Activated CD4-positive, alpha-beta T cell treated with anti-CD3 and anti-CD28 coated beads, Interleukin-2, amount 10 ng/mL, durations not matched to agents 7 days and 5 days (primary cell): ENCODE data around the gene LRRC38. TPM values are rescaled to one million over a fixed set of nuclear protein-coding genes. Genes with fewer than 3 reads are reported as not detected.

Experiments used
- CTCF ChIA-PET: fragments of 350-600 bp; sonication (Branson Sonifier 250); formaldehyde crosslinking; loops from one replicate; lab custom pipeline; 2021; ENCODE audit warnings: antibody characterized with exemption; lab: Charles Lee
- POLR2A ChIA-PET: fragments of 350-600 bp; sonication (Branson Sonifier 250); formaldehyde crosslinking; loops from one replicate; lab custom pipeline; 2021; ENCODE audit warnings: antibody characterized with exemption; lab: Charles Lee
- DNase-seq: peaks from one replicate; pipeline ENCODE4 v3.0.0-alpha.2; 2020
- H3K27ac Mint-ChIP-seq: one replicate; pipeline ENCODE4 v1.8.0; 2021; ENCODE audit warnings: mild to moderate bottlenecking, moderate library complexity, mixed read lengths
- H3K27me3 Mint-ChIP-seq: one replicate; pipeline ENCODE4 v1.8.0; 2021; ENCODE audit warnings: mixed read lengths
- H3K36me3 Mint-ChIP-seq: one replicate; pipeline ENCODE4 v1.8.0; 2021; ENCODE audit warnings: low read depth, mixed read lengths
- H3K4me1 Mint-ChIP-seq: one replicate; pipeline ENCODE4 v1.8.0; 2021; ENCODE audit warnings: mixed read lengths
- H3K4me3 Mint-ChIP-seq: one replicate; pipeline ENCODE4 v1.8.0; 2021; ENCODE audit warnings: mild to moderate bottlenecking, moderate library complexity, mixed read lengths
- H3K9me3 Mint-ChIP-seq: one replicate; pipeline ENCODE4 v1.8.0; 2021; ENCODE audit warnings: mixed read lengths
- total RNA-seq, 2 experiments: library from RNA; stranded (reverse); gene quantifications; one replicate each; pipeline ENCODE4 v1.2.3, GENCODE V29; 2021

Gene LRRC38
- total RNA-seq, 2 experiments from 2014 or later = not detected

- H3K27ac Mint-ChIP-seq = no peak overlapping the region
- H3K27me3 Mint-ChIP-seq = no peaks in the 10 kb centered on the region
- CTCF ChIA-PET = no interaction called here
- H3K4me1 Mint-ChIP-seq = no peaks in the 10 kb centered on the region
- no peaks in the 10 kb centered on the region for H3K36me3 Mint-ChIP-seq
- H3K9me3 Mint-ChIP-seq = no peaks in the 10 kb centered on the region
- POLR2A ChIA-PET = no interaction called here
- no peak overlapping the region for H3K4me3 Mint-ChIP-seq
- DNase-seq = no peak
These were observed 27.8 kb upstream of the LRRC38 start for GRCh38 chr1:13541435-13542215.

- Mint-ChIP-seq H3K9me3 (no peaks in the 10 kb centered on the region), H3K4me1 (no peaks in the 10 kb centered on the region), H3K36me3 (no peaks in the 10 kb centered on the region), H3K27me3 (no peaks in the 10 kb centered on the region), H3K27ac (no peak overlapping the region), H3K4me3 (no peak overlapping the region)
- ChIA-PET POLR2A (no interaction called here), CTCF (no interaction called here)
- no peak for DNase-seq
These were observed 27.1 kb upstream of the LRRC38 start for GRCh38 chr1:13540866-13541265.

GRCh38 chr1:13539683-13540082 is 25.9 kb upstream of the LRRC38 start:
- CTCF ChIA-PET = no interaction called here
- H3K36me3 Mint-ChIP-seq = no peaks in the 10 kb centered on the region
- H3K4me1 Mint-ChIP-seq = no peaks in the 10 kb centered on the region
- H3K27ac Mint-ChIP-seq = no peak overlapping the region
- POLR2A ChIA-PET = no interaction called here
- no peaks in the 10 kb centered on the region for H3K27me3 Mint-ChIP-seq
- H3K9me3 Mint-ChIP-seq = no peaks in the 10 kb centered on the region
- no peak overlapping the region for H3K4me3 Mint-ChIP-seq
- no peak for DNase-seq

GRCh38 chr1:13538832-13539231 is 25.0 kb upstream of the LRRC38 start:
- Mint-ChIP-seq H3K4me3 (no peak overlapping the region), H3K27ac (no peak overlapping the region)
- POLR2A ChIA-PET = no interaction called here

GRCh38 chr1:13536571-13536970 is 22.8 kb upstream of the LRRC38 start:
- Mint-ChIP-seq H3K4me3 (no peak overlapping the region), H3K4me1 (no peaks in the 10 kb centered on the region), H3K36me3 (no peaks in the 10 kb centered on the region), H3K27me3 (no peaks in the 10 kb centered on the region), H3K27ac (no peak overlapping the region), H3K9me3 (no peaks in the 10 kb centered on the region)
- ChIA-PET CTCF (no interaction called here), POLR2A (no interaction called here)
- DNase-seq = no peak

More at GRCh38 chr1:13538832-13539231, 25.0 kb upstream of the LRRC38 start:
- H3K4me1 Mint-ChIP-seq = no peaks in the 10 kb centered on the region
- no peaks in the 10 kb centered on the region for H3K27me3 Mint-ChIP-seq
- H3K36me3 Mint-ChIP-seq = no peaks in the 10 kb centered on the region
- no peaks in the 10 kb centered on the region for H3K9me3 Mint-ChIP-seq
- CTCF ChIA-PET = no interaction called here
- no peak for DNase-seq

- Mint-ChIP-seq H3K4me3 (no peak overlapping the region), H3K36me3 (no peaks in the 10 kb centered on the region), H3K4me1 (peaks cover 2% of the 10 kb centered on the region), H3K27ac (no peak overlapping the region), H3K9me3 (no peaks in the 10 kb centered on the region), H3K27me3 (no peaks in the 10 kb centered on the region)
- DNase-seq = no peak
- ChIA-PET POLR2A (no interaction called here), CTCF (no interaction called here)
These were observed 21.4 kb upstream of the LRRC38 start for GRCh38 chr1:13535227-13535626.

GRCh38 chr1:13528320-13528719 is 14.5 kb upstream of the LRRC38 start:
- no peak for DNase-seq
- POLR2A ChIA-PET = no interaction called here
- H3K9me3 Mint-ChIP-seq = no peaks in the 10 kb centered on the region
- H3K27ac Mint-ChIP-seq = no peak overlapping the region
- no peak overlapping the region for H3K4me3 Mint-ChIP-seq
- CTCF ChIA-PET = no interaction called here
- peaks cover 2% of the 10 kb centered on the region for H3K4me1 Mint-ChIP-seq
- no peaks in the 10 kb centered on the region for H3K36me3 Mint-ChIP-seq
- H3K27me3 Mint-ChIP-seq = no peaks in the 10 kb centered on the region

GRCh38 chr1:13523780-13524477 is 10.1 kb upstream of the LRRC38 start:
- ChIA-PET POLR2A (no interaction called here), CTCF (no interaction called here)
- DNase-seq = no peak
- H3K4me3 Mint-ChIP-seq = no peak overlapping the region
- no peaks in the 10 kb centered on the region for H3K4me1 Mint-ChIP-seq
- H3K27me3 Mint-ChIP-seq = peaks cover 3% of the 10 kb centered on the region
- H3K27ac Mint-ChIP-seq = no peak overlapping the region
- H3K9me3 Mint-ChIP-seq = peaks cover 3% of the 10 kb centered on the region
- no peaks in the 10 kb centered on the region for H3K36me3 Mint-ChIP-seq

GRCh38 chr1:13520985-13521384 is 7.2 kb upstream of the LRRC38 start:
- Mint-ChIP-seq H3K27me3 (peaks cover 8% of the 10 kb centered on the region), H3K4me3 (no peak overlapping the region), H3K27ac (no peak overlapping the region), H3K4me1 (no peaks in the 10 kb centered on the region), H3K9me3 (peaks cover 3% of the 10 kb centered on the region), H3K36me3 (no peaks in the 10 kb centered on the region)
- DNase-seq = no peak
- POLR2A ChIA-PET = no interaction called here
- CTCF ChIA-PET = no interaction called here

- H3K27ac Mint-ChIP-seq = no peak overlapping the region
- ChIA-PET CTCF (no interaction called here), POLR2A (no interaction called here)
- H3K36me3 Mint-ChIP-seq = no peaks in the 10 kb centered on the region
- H3K4me1 Mint-ChIP-seq = no peaks in the 10 kb centered on the region
- peak; percentile 20 for DNase-seq
- peaks cover 35% of the 10 kb centered on the region for H3K27me3 Mint-ChIP-seq
- peaks cover 3% of the 10 kb centered on the region for H3K9me3 Mint-ChIP-seq
- no peak overlapping the region for H3K4me3 Mint-ChIP-seq
These were observed 3.5 kb upstream of the LRRC38 start for GRCh38 chr1:13517193-13517812.

- H3K27me3 Mint-ChIP-seq = peaks cover 39% of the 10 kb centered on the region
- peaks cover 3% of the 10 kb centered on the region for H3K9me3 Mint-ChIP-seq
- ChIA-PET CTCF (no interaction called here), POLR2A (no interaction called here)
- DNase-seq = no peak
- no peaks in the 10 kb centered on the region for H3K36me3 Mint-ChIP-seq
- H3K27ac Mint-ChIP-seq = no peak overlapping the region
- H3K4me1 Mint-ChIP-seq = no peaks in the 10 kb centered on the region
- no peak overlapping the region for H3K4me3 Mint-ChIP-seq
These were observed 2.8 kb upstream of the LRRC38 start for GRCh38 chr1:13516606-13517005.

GRCh38 chr1:13514821-13515220 is 1.0 kb upstream of the LRRC38 start:
- POLR2A ChIA-PET = interaction anchor here (0.7 kb wide), 1 partner anchor 44 kb away, joined by 3 read pairs; no protein-coding TSS in a partner anchor
- peaks cover 47% of the 10 kb centered on the region for H3K27me3 Mint-ChIP-seq
- H3K4me1 Mint-ChIP-seq = no peaks in the 10 kb centered on the region
- DNase-seq = no peak
- H3K27ac Mint-ChIP-seq = no peak overlapping the region
- no peaks in the 10 kb centered on the region for H3K36me3 Mint-ChIP-seq
- CTCF ChIA-PET = no interaction called here
- H3K4me3 Mint-ChIP-seq = no peak overlapping the region
- H3K9me3 Mint-ChIP-seq = peaks cover 3% of the 10 kb centered on the region
